IPS-NIHi7 (cell line): ENCODE measurements around the gene CBLN3.
"Not testable (repeated sequence)": the region's sequence is repeated elsewhere in the genome, so short reads cannot be mapped to it uniquely, and the experiment has no call there.

Source experiments
- DNase-seq: peaks from one replicate; pipeline ENCODE4 v3.0.0; 2012; ENCODE audit warnings: mixed read lengths; ENCODE audit errors: extremely low spot score

Gene CBLN3

DNA sequence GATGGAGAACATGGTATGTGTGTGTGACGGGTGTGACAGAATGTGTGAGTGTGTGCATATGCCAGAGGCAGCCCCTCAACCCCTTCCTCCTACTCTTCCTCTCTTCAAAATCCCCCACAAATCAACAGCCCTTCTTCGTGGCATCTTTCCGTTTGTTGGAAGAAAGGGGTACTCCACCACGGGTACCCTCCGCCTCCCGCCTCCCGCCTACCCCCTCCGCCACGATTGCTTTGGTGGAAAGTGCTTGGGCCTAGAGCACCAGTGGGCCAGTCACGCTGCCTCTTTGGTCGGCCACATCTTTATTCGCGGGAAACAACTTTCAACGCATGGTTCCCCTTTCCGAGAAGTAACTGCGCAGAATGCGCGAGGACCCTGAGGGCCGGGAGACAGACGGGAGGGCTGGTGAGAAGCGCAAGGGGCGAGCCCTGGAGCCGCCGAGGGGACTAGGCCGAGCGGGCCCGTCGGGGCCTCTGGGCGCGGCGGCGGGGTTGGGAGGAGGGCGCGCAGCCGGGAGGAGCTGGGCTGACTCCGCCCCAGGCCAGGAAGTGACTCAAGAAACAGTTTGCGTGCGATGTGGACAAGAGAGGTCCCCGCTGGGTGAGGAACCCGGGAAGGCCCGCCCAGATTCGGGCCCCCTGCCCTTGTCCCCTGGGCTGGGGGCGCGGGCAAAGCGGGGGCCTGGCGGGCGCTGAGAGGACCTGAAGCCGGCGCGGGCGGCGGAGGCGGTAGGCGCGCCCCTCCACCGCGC lies at the start of gene CBLN3, which contains the start of gene KHNYN:
CBLN3 (minus strand) TSS at position 274 of the 748 bp plus-strand sequence. CDS start 614 bp downstream, outside the sequence.
KHNYN (plus strand) TSS at position 560 of the 748 bp plus-strand sequence. CDS start 777 bp downstream, outside the sequence.
- peak; percentile 95 for DNase-seq

DNA sequence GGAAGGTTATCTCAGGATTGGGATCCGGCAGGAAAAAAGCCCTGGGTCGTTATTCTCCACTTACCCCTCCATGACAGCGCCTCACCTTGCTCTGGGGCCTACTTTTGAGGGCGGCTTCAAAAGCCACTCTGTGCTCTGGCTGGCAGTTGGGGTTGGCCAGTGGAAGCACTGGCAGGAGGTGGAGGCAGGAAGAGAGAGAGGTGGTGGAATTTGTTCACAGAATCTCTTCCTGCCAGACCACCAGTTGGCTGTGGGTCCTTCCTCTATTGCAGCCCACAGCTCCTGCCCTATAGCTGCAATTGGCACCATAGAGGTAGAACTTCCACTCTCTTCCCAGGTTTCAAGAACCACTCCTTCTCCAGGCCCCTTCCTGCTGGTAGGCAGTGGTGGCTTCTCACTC lies 45.8 kb upstream of the CBLN3 start:
- DNase-seq = peak; percentile 2

DNA sequence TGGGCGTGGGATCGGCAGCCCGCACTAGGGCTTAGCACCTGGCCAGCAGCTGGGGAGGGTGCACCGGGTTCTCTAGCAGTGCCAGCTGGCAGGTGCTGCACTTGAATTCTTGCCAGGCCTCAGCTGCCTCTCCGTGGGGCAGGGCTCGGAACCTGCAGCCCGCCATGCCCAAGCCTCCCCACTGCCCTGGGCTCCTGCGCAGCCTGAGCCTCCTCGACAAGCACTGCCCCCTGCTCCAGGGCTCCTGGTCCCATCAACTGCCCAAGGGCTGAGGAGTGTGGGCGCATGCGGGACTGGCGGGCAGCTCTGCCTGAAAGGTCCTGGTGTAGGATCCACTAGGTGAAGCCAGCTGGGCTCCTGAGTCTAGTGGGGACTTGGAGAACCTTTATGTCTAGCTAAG lies 43.7 kb upstream of the CBLN3 start:
- no peak for DNase-seq

DNA sequence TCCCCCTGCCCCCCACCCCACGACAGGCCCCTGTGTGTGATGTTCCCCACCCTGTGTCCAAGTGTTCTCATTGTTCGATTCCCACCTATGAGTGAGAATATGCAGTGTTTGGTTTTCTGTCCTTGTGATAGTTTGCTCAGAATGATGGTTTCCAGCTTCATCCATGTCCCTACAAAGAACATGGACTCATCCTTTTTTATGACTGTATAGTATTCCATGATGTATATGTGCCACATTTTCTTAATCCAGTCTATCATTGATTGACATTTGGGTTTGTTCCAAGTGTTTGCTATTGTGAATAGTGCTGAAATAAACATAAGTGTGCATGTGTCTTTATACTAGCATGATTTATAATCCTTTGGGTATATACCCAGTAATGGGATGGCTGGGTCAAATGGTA lies 41.0 kb upstream of the CBLN3 start:
- not testable (repeated sequence) for DNase-seq

DNA sequence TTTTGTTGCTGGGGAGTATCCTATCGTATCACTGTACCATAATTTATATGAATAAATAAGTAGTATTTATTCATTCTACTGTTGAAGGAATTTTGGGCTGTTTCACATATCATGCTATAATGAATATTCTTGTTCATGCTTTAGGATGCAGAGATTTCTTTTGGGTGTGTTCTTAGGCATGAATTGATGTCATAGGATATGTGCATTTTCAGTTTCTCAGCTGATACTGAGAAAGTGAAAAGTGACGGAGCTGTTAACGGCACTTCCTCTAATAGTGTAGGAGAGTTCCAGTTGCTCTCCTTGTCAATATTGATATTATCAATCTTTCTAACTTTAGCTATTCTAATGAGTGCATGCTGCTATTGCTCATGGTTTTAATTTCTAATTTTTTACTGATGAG lies 36.3 kb upstream of the CBLN3 start:
- DNase-seq = no peak

DNA sequence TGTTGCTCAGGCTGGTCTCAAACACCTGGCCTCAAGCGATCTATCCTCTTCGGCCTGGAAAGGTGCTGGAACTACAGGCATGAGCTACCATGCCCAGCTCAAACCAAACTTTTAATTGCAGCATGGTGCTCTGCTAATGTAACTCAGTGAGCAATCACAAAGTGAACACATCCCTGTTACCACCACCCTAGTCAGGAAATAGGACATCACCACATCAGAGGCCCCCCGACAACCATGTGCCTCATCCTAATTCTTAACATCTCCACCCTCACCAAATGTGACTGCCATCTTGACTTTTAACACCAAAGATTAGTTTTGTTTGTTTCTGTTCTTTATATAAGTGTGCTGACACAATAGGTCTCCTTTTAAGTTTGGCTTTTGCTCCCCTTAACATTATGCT lies 35.9 kb upstream of the CBLN3 start:
- DNase-seq = no peak

DNA sequence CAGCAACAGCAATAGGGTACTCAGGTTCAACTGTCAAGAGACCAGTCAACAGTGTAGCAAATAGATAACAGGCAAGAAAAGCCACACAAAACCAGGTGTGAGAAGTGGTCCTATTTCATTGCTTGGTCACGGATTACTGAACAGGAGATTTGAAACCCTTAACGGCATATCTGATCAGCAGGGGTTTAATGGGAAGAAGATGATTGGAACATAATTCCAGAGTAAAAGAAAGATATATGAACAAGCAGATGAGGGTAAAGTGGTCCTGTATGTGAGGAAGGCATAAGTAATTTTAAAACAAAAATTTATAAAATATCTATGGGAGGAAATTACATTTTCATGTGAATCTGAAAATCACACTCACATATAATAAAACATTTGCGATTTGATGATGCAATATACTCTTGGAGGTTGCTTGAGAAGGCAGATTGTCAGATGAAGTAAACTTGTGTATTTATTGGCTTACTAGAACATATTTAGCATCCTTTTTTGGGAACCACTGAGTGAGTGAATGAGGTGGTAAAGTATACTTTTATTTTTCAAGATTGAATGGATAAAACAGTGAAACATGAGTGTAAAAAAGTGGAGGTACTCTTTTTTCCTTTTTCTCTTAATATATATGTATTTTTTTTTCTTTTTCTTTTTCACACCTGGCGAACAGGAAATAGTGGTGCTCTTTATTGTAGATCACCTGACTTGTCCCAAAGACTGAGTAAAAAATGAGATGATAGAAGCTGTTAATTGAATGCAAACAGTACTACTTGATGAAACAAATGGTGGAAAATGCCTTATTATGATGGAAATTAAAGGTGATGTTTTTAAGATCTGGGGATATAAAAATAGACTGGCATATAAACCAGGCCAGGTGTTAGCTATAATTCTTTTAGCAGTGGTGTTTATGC lies 34.7 kb upstream of the CBLN3 start:
- no peak for DNase-seq

DNA sequence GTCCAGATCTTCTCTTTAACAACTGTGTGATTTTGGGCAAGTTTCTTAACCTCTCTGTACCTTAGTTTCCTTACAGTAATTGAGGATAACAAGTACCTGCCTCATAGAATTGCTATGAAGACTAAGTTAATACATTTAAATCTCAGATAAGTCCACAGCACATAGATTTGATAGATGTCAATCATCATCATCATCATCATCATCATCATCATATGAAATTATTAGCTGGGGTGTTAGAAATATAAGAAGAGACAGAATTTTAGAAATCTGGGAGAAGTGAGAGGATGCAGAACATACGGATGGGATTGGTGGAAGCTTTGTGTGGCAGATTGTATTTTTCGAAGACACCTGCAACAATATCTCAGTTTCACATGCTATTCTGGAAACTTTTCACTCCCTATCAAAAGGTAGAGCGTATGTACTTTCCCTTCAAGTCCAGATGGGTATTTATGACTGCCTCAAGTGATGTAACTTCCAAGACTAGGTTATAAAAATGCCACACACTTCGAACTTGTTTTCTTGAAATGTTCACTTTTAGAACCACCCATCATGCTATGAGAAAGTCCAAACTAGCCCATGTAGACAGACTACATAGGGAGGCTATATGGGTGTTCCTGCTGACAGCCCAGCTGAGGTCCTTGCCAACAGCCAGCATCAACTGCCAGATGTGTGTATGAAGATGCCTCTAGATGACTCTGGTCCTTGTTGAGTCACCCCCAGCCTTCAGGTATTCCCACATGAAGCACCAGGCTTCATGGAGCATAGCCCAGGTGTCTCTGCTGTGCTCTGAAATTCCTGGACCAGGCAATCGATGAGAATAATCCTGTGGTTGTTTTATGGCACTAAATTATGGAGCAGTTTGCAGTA lies 33.8 kb upstream of the CBLN3 start:
- no peak for DNase-seq

DNA sequence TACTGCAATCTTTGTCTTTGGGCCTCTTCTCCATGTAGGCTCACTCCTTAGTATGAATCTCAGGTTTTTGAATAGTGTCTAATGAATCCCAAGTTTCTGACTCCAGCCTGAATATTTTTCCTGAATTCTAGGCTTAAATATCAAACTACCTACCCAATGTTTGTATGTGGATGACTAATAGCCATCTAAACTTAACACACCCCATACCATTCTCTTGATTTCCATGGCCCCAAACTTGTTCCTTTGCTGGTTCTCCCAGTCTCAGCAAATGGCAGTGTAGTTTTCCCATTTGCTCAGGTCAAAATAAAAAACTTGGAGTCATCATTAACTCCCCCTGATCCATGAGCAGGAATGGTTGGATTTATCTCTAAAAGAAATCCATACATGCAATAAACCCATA lies 31.9 kb upstream of the CBLN3 start:
- DNase-seq = no peak

DNA sequence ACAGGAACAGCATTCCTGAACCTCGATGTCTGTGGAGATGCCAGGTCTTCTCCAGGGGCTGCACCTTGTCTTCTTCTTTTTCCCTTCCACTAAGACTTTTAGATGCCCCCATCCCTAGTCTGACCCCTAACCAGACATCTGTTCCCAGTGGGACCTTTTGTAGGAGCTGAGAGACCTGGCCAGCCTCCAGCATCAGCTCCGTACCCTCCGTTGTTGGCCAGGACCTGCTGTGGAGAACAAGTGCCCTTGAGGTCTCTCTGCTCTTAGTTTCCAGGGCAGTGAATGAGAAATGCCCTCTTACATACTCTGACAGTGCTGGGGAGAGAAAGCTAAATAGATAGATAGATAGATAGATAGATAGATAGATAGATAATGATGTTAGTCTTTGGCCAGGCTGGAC lies 29.9 kb upstream of the CBLN3 start:
- DNase-seq = no peak

DNA sequence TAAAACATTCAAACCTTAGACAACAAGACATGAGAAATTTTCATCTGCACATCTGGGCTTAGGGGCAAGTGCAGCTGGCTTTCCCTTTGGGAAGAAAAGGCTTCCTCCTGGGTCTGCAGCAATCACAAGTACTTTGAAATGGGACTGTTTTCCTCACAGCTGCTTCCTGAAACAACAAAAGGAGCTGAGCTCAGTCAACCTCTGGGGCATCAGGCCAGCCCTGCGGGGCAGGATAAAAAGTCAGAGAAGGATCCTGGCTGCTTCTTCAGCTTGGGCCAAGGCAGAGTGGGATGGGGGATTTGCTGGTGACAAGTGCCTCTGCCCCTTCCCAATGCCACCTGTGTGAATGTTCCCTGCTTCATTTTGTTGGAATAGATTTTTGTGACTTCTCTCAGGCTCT lies 29.3 kb upstream of the CBLN3 start:
- no peak for DNase-seq

DNA sequence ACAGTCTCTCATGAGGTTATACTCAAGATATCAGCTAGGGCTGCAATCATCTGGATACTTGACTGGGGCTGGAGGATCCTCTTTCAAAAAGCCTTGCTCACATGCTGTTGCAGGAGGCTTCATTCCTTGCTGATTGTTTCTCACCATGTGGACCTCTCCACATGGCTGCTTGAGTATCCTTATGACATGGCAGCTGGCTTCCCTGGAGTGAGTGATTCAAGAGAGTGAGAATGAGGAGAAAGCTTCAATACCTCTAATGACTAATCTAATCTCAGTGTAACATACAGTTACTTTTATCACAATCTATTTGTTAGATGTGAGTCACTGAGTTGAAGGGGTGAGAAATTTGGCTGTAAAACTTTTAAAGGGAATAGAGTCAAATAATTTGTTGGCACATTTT lies 27.5 kb upstream of the CBLN3 start:
- no peak for DNase-seq

DNA sequence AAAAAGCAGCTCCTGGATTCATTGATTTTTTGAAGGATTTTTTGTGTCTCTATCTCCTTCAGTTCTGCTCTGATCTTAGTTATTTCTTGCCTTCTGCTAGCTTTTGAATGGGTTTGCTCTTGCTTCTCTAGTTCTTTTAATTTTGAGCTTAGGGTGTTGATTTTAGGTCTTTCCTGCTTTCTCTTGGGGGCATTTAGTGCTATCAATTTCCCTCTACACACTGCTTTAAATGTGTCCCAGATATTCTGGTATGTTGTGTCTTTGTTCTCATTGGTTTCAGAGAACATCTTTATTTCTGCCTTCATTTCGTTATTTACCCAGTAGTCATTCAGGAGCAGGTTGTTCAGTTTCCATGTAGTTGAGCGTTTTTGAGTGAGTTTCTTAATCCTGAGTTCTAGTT lies 21.4 kb upstream of the CBLN3 start:
- not testable (repeated sequence) for DNase-seq

DNA sequence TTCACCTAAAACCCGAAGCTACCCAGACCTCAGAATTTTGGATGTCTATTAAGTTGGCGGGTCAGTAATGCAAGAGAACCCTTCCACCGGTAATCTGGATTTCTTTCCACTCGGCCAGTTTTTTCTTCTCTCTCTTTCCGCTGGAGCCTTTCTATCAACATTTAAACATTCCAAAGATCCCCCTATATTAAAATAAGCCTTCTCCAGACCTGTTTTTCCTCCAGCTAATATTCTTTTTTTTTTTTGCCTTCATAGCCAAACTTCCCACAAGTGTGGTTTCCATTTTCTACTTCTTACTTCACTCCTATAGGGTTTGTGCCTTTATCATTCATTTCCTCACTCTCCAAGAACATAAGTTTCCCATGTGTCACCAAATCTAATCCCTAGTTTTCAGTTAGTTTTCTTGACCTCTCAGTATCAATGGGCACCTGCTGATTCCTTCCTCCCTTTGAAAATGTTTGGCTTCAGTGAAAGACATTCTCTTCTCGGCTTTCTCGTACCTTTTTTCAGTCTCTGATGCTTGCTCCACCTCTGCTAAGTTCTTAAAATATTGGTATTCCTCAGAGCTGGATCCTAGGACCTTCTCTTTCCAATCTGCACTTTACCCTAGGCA lies 13.7 kb upstream of the CBLN3 start:
- DNase-seq = no peak

DNA sequence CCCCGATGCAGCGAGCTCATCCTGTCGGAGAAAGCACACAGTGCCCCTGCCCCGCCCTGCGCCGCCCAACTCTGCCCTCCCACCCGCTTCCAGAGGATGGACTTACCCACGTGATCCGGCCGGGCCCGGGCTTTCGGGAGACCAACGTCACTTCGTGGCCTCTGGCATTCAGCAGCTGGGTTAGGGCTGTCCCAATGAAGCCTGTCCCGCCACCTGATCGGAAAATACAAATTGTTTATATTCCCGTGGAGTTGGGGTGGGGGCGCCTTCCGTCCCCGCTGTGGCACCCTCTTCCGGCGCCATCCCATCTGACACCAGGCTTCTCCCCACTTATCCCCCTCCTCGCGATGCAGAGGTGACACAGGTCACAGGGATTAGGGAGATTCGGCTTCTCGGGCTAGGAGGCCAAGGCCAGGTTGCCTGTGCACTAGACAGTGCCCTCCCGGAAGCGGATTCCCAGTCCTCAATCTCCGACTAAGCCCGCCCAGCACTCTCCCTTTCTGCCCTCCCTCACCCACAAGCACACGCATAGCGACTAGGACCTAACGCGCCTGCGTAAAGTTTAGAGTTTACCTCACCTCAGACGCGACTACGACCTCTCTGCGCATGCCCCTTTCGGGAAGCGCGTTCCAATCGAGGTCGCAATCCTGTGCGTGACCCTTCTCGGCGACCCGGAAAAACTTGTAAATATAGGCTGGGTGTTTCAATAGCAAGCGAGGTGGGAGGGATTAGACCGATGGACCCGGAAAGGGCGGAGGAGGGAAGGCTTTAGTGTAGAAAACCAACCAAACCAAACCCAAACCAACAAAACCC lies 13.0 kb upstream of the CBLN3 start, which contains the start of gene SDR39U1:
SDR39U1 (minus strand) TSS at position 537 of the 813 bp plus-strand sequence; CDS start at position 530, 7 bp downstream.
- DNase-seq = peak; percentile 97

DNA sequence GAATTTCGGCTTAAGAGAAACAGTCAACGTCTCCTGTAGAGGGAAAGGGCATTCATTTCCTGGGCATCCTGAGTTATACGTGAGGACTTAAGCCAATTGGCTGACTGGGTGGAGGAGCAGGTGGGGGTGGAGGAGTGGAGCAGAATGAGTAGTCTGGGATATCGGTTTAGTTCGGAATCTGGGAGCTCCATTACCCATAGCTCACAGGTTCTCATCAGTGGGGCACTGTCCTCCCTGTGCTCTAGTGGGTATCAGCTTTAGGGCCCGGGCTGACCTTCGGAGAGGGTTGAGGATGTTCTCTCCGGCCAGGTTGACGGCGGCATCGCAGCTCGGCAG lies 12.4 kb upstream of the CBLN3 start:
- DNase-seq = no peak

DNA sequence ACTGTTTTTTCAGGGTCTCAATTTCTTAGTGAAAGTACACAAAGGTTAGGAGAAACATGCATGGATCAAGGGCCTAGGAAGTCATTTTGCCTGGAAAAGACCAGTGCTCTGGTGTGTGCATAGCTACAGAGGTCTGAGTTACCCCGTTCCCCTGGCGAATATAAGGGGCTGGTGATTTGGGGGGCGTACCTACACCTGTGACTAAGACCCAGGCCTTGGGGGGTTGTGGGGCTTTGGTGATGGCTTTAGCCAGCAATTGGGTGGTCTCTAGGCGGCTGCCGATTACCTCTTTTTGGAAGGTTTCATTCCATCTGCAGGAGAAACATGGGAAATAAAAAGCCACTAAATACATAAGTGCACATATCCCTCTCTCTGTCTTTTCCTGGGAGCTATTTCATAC lies 12.0 kb upstream of the CBLN3 start:
- no peak for DNase-seq

DNA sequence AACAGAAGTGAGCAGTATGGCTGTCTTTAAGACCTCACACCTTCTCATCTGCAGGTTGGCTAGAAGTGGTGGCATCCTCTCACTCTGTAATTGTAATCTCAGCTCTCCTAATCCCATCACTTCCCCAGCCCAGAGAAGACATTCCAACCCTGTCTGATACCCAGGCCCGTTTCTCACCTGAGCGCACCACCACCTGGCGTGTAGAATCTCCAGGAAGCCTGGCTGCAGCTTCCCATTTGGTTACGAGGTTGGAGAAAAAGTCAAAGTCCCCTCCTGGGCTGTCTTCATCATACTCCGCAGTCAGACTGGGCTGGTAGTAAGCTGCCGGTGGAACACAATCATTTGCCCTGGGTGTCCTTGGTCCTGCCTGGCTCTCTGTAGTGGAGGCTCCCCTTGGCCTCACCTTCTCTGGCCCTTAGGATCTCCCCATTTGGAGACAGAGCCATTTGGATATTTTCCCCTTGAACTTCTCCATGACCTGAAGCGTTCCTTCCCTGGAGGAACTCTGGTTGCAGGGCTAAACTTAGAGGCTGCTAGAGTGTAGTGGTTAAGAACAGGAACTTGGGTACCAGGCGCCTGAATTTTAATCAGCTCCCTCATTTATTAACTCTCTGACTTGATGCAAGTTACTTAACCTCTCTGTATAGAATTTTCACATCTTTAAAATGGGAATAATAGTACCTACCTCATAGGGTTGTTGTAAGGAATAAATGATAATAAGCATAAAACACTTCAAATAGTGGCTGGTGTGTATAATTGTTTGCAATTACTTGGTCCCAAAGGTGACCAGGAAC lies 11.3 kb upstream of the CBLN3 start:
- no peak for DNase-seq

DNA sequence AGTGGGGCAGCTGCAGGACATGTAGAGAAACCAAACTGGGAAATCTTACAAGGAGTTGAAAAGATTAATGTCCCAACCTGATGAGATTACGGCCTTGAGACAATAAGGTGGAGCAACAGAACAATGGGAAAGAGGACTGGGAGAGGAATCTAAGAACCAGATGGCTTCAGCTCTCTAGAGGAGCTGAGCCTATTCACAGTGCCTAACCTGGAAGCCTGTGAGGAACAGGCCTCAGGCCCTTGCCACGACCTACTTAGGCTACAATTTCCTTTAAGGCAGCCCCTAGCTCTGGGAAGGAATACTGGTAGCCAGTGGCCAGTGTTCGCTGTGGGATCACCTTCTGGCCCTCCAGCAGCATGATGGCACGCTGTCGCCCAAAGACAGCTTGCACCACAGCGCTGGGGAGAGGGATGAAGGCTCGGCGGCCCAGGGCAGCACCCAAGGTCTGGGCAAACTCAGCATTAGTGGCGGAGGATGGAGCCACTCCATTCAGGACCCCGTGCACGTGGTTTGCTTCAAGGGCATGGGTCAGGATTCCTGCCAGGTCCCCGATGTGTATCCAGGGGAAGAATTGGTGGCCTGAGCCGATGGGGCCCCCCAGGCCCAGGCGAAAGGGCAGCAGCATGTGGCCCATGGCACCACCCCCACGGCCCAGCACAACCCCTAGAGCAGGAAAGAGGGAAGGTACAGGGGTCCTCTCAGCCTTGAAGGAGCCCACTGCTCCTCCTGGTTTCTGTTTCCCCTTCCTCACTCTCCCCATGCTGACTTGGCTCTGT lies 10.6 kb upstream of the CBLN3 start:
- no peak for DNase-seq
